Peyer's patch (tissue), 4 donors: ENCODE results near the gene ZFAND5.

Source experiments
- POLR2A ChIP-seq, 2 donors: fragments of 450-650 bp; IDR thresholded peaks; one replicate each; pipeline ENCODE4 v1.5.1; 2017; ENCODE audit warnings: antibody characterized with exemption in 2 of 2, mild to moderate bottlenecking in 2 of 2, moderate library complexity in 2 of 2
- TF ChIP-seq, protein P1 (sequence below), 6 experiments: fragments of 450-650 bp in 4 of 6; fragments of 200-600 bp in 2 of 6; sonication (generic) in 1 of 6; IDR thresholded peaks; one replicate each; pipeline ENCODE4 v1.5.1; 2017 to 2019; ENCODE audit warnings: antibody characterized with exemption in 6 of 6, mild to moderate bottlenecking in 3 of 6, moderate library complexity in 1 of 6

DNA sequence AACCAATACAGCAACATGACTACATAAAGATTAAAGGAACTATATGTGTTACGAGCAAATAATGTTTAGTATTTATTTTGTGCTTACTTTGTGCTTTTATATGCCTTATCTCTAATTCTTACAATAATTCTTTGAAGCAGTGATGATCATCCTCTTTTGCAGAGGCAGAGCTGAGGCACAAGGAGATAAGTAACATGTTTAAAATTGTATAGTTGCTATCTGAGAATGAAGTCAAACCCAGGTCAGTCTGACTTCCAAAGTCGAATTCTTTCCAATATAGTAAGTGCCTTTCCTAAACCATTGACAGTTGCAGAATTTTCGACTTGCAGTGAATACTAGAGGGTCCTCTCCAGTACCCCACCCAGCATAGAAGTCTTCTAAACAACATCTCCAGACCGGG lies 12.0 kb upstream of the ZFAND5 start:
- TF ChIP-seq, protein P1, sequence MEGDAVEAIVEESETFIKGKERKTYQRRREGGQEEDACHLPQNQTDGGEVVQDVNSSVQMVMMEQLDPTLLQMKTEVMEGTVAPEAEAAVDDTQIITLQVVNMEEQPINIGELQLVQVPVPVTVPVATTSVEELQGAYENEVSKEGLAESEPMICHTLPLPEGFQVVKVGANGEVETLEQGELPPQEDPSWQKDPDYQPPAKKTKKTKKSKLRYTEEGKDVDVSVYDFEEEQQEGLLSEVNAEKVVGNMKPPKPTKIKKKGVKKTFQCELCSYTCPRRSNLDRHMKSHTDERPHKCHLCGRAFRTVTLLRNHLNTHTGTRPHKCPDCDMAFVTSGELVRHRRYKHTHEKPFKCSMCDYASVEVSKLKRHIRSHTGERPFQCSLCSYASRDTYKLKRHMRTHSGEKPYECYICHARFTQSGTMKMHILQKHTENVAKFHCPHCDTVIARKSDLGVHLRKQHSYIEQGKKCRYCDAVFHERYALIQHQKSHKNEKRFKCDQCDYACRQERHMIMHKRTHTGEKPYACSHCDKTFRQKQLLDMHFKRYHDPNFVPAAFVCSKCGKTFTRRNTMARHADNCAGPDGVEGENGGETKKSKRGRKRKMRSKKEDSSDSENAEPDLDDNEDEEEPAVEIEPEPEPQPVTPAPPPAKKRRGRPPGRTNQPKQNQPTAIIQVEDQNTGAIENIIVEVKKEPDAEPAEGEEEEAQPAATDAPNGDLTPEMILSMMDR (IDR thresholded peaks at IDR 0.05): no peak
- TF ChIP-seq POLR2A (IDR thresholded peaks at IDR 0.05): no peak
